DLD1 (cell line): ENCODE measurements around the gene FAT1.
"Not testable (repeated sequence)": the region's sequence is repeated elsewhere in the genome, so short reads cannot be mapped to it uniquely, and the experiment has no call there.

Experiments
- in situ Hi-C: cut with HindIII; loops from 2 replicates; pipeline ENCODE4 v1.10.0; 2017; ENCODE audit warnings: low sequenced_read_pairs

The FAT1 gene

GRCh38 chr4:186660403-186660802, 63.3 kb downstream of the FAT1 start:
- in situ Hi-C loops = no loop called here

- in situ Hi-C loops = no loop called here
Measured at GRCh38 chr4:186659935-186660334, 63.7 kb downstream of the FAT1 start.

GRCh38 chr4:186659456-186659855, 64.2 kb downstream of the FAT1 start:
- in situ Hi-C loops = not testable (repeated sequence)

- in situ Hi-C loops = no loop called here
Measured at GRCh38 chr4:186658657-186659056, 65.0 kb downstream of the FAT1 start.

- in situ Hi-C loops = no loop called here
Measured at GRCh38 chr4:186657764-186658163, 65.9 kb downstream of the FAT1 start.

- in situ Hi-C loops = no loop called here
Measured at GRCh38 chr4:186653969-186654368, 69.7 kb downstream of the FAT1 start.

GRCh38 chr4:186651624-186652023, 72.0 kb downstream of the FAT1 start:
- in situ Hi-C loops = no loop called here

- in situ Hi-C loops = no loop called here
Measured at GRCh38 chr4:186651181-186651603, 72.5 kb downstream of the FAT1 start.

GRCh38 chr4:186650401-186651180, 73.1 kb downstream of the FAT1 start:
- in situ Hi-C loops = no loop called here

- in situ Hi-C loops = no loop called here
Measured at GRCh38 chr4:186647821-186648220, 75.8 kb downstream of the FAT1 start.

GRCh38 chr4:186644737-186645261, 78.9 kb downstream of the FAT1 start:
- in situ Hi-C loops = no loop called here

GRCh38 chr4:186644311-186644638, 79.4 kb downstream of the FAT1 start:
- in situ Hi-C loops = no loop called here

- in situ Hi-C loops = no loop called here
Measured at GRCh38 chr4:186643501-186644310, 80.0 kb downstream of the FAT1 start.

GRCh38 chr4:186642998-186643397, 80.7 kb downstream of the FAT1 start:
- in situ Hi-C loops = no loop called here

- in situ Hi-C loops = no loop called here
Measured at GRCh38 chr4:186642530-186642929, 81.1 kb downstream of the FAT1 start.

- in situ Hi-C loops = no loop called here
Measured at GRCh38 chr4:186634591-186635128, 89.0 kb downstream of the FAT1 start.

- in situ Hi-C loops = no loop called here
Measured at GRCh38 chr4:186633844-186634243, 89.8 kb downstream of the FAT1 start.

GRCh38 chr4:186630128-186630527, 93.5 kb downstream of the FAT1 start:
- in situ Hi-C loops = no loop called here

- in situ Hi-C loops = no loop called here
Measured at GRCh38 chr4:186628058-186628711, 95.5 kb downstream of the FAT1 start.

- in situ Hi-C loops = no loop called here
Measured at GRCh38 chr4:186627226-186627865, 96.3 kb downstream of the FAT1 start.

GRCh38 chr4:186624951-186625350, 98.7 kb downstream of the FAT1 start:
- in situ Hi-C loops = loop anchor here (5.0 kb wide), 1 partner anchor 38 kb away; no protein-coding TSS in a partner anchor
